ENCODE data around the gene LARP7.

- TF ChIP-seq REST (IDR thresholded peaks at IDR 0.05; ENCODE audit: insufficient read depth in 1 of 2, low read depth in 2 of 2, low read length in 2 of 2) = no peak
- TF ChIP-seq FOXP2 (optimal IDR thresholded peaks at IDR 0.05; ENCODE audit: borderline replicate concordance, extremely low read depth, extremely low read length, insufficient read depth) = no peak
Measured at GRCh38 chr4:112706840-112707207, 69.9 kb downstream of the LARP7 start.
